Measurements from ENCODE around the gene HEG1. TPM values are rescaled to one million over a fixed set of nuclear protein-coding genes. Genes with fewer than 3 reads are reported as not detected.

The HEG1 gene
- total RNA-seq, 4 donors from 2014 or later, result 95.2 to 238 (median 147) TPM

DNA sequence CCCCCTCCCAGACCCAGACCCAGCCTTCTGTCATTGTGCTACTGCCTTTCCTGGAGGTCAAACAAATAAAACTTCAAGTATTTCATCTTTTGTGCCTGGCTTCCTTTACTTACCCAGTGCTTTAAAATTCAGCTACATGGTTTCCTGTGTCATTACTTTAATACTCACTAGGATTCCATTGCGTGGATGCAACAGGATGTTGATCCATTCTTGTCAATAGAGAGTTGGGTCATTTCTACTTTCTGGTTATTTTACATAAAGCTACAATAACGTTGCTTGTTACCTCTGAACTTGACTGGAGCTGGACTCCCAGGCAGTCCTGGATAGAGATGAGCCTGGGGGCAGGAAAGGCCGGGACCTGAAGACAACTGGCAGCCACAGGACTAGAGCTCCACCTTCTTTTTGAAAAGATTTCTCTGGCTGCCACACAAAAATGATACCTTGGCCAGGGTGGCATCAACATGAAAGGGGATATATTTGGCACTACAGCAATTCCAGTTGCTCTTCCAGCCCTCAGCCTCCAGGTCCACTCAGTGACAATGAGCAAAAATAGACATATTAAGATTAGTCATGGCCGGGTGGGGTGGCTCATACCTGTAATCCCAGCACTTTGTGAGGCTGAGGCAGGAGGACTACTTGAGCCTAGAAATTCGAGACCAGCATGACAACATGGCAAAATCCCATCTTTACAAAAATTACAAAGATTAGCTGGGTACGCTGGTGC, 23.3 kb upstream of the HEG1 start:
- ATAC-seq (ENCODE audit: low FRiP score), result no peak
- TF ChIP-seq, protein P1, sequence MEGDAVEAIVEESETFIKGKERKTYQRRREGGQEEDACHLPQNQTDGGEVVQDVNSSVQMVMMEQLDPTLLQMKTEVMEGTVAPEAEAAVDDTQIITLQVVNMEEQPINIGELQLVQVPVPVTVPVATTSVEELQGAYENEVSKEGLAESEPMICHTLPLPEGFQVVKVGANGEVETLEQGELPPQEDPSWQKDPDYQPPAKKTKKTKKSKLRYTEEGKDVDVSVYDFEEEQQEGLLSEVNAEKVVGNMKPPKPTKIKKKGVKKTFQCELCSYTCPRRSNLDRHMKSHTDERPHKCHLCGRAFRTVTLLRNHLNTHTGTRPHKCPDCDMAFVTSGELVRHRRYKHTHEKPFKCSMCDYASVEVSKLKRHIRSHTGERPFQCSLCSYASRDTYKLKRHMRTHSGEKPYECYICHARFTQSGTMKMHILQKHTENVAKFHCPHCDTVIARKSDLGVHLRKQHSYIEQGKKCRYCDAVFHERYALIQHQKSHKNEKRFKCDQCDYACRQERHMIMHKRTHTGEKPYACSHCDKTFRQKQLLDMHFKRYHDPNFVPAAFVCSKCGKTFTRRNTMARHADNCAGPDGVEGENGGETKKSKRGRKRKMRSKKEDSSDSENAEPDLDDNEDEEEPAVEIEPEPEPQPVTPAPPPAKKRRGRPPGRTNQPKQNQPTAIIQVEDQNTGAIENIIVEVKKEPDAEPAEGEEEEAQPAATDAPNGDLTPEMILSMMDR (IDR thresholded peaks at IDR 0.05), result no peak
- no peak for DNase-seq (ENCODE audit: low spot score)

DNA sequence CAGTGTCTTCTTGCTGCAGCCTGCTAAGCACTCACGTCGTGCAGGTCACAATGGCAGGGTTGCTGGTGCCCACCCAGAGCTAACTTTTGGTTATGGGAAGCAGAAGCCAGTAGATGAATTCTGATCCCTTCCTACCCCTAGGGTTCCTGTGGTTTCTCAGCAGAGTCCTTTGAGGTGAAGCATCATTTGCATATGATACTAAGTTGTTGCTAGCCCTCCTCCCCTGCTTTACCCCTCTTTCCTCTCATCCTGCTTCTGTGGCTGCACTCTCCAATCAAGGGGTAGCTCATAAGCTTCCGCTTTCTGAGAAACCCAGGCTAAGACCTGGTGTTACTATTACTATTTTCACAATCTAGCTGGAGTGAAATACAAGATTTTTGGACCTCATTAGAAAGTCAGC, 22.1 kb upstream of the HEG1 start:
- DNase-seq (ENCODE audit: low spot score), result no peak
- TF ChIP-seq, protein P1 (IDR thresholded peaks at IDR 0.05), result no peak

DNA sequence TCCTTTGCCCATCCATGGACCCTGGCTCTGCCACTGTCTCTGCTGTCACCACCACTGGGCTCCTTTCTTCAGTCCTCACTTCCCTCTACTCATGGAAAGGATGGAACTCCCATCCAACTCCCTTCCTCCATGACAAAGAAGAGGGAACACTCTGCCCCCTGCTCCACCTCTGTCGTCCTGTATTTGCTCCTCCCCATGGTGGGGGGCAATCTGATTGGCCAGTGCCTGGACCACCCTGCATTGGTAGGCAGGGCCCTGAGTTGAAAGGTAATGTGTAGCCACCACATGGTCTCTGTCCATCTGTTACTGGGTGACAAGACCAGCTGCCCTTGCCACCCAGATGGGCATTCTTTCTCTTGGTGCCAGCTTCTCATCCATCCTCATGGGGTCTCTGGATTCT, 20.7 kb upstream of the HEG1 start:
- ATAC-seq (ENCODE audit: low FRiP score) (no peak), DNase-seq (ENCODE audit: low spot score) (no peak)
- TF ChIP-seq, protein P1 (IDR thresholded peaks at IDR 0.05), result no peak

More for the DNA sequence above, 22.1 kb upstream of the HEG1 start:
- ATAC-seq (ENCODE audit: low FRiP score), result no peak

DNA sequence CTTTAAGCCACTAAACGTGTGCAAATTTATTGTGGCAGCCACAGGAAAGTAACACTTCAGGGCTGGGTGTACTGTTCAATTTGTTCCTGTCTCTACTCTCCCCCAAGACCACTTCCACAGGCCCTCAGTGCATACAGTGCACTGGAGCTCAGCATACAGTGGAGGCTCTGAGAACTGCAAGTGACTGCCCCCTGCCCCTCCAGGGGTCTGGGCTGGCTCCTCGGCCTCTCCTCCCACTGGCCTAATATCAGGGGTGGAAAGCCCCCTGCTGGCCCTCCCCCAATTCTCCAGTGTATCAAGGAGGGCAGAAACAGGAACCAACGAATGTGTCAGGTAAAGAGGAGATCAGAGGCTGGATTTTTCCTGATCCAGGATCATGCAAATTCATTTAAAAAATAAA, 19.9 kb upstream of the HEG1 start:
- no peak for ATAC-seq (ENCODE audit: low FRiP score)
- TF ChIP-seq, protein P1 (IDR thresholded peaks at IDR 0.05), result no peak
- no peak for DNase-seq (ENCODE audit: low spot score)

DNA sequence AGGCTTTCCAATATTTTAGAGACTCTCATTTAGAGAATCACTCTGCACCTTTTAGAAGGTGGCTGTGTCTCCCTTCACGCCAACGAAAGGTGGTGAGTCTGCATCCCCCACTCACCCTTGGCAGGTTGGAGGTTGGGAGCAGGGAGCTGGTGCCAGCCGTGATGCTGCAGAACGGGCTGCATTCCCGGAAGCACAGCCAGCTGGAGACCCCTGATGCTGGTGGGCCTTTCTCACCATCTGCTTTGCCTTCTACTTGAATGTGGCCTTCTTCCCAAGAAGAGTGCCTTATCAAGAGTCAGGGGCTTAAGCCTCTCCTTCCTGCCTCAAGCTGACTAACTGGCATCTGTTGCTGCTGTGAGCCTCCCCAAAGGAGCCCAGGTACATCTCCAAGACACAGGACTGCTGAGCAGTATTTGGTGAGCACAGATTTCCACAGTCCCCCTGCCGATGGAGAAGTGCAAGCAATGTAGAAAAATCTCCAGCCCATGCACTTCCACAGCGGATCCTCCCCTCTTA, 17.7 kb upstream of the HEG1 start:
- no peak for DNase-seq (ENCODE audit: low spot score)
- TF ChIP-seq, protein P1 (IDR thresholded peaks at IDR 0.05), result no peak
- ATAC-seq (ENCODE audit: low FRiP score), result no peak

DNA sequence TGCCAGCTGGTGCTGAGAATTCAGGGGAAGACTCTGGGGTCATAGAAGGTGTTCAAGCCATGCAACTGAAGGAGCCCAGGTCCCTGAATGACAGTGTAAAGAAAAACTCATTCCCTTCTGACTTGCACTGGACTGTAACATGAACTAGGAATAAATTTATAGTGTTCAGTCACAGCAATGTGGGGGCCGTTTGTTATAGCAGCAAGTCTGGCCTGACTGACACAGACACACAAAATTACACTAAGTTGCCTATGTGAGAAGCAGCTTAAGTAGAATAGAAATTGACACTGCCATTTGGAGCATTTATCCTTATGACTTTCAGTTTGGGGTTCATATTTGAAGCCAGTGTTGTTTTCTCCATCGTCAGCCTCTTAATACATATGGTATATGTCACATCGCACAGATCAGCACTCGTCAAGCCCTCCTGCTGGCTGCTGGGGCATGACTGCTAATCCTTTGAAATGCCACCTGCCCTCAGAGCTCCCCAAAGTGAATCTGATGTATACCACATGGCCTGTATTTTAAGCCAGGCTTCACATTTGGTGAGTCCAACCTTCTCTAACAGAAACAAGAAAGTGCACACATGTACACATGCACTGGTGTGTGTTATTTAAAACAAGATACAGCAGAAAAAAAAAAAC, 17.1 kb upstream of the HEG1 start:
- no peak for ATAC-seq (ENCODE audit: low FRiP score)
- TF ChIP-seq, protein P1 (IDR thresholded peaks at IDR 0.05), result no peak

DNA sequence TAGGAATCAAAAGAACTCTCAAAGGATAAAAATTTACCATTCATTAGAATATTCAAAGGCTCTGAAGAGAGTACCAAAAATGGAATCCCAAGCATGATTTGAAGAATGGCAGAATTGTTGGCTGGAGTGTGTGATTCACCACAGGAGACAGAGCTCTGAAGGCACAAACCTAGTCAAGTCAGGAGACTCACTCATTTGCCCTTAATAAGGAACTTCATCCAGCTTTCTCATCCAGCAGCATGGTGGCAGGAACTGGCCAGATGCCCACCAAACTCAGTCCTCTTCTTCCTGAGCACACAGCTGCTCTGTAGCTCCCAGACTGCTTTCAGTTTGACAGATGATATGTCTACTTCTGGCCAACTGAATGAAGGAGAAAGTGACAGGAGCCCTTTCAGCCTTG, 16.5 kb upstream of the HEG1 start:
- TF ChIP-seq, protein P1 (IDR thresholded peaks at IDR 0.05), result no peak
- DNase-seq (ENCODE audit: low spot score), result no peak
- no peak for ATAC-seq (ENCODE audit: low FRiP score)

More for the DNA sequence above, 17.1 kb upstream of the HEG1 start:
- DNase-seq (ENCODE audit: low spot score), result no peak
